Retinal pigment epithelial cell (primary cell): Measurements from ENCODE around the gene TNFAIP8.

ENCODE experiments used
- DNase-seq: peaks from one replicate; pipeline ENCODE4 v3.0.0-alpha.2; 2010; ENCODE audit warnings: low read depth
- H3K4me3 ChIP-seq: 2 replicates; pipeline ENCODE4 v1.5.1; 2011; ENCODE audit warnings: mild to moderate bottlenecking, low read length, control low read depth, moderate library complexity
- CTCF ChIP-seq: conservative IDR thresholded peaks from 2 replicates; pipeline ENCODE4 v1.5.1; 2011; ENCODE audit warnings: low read depth, low read length, control low read depth, inconsistent platforms

Gene TNFAIP8

GRCh38 chr5:119360905-119361593 is 5.2 kb downstream of the TNFAIP8 start:
- DNase-seq, result no peak
- TF ChIP-seq CTCF, result no peak
- H3K4me3 ChIP-seq, result no peak overlapping the region

- no peak for DNase-seq
- no peak for TF ChIP-seq CTCF
- no peak overlapping the region for H3K4me3 ChIP-seq
Measured at GRCh38 chr5:119361594-119362125, 5.8 kb downstream of the TNFAIP8 start.

GRCh38 chr5:119362714-119363113 is 6.9 kb downstream of the TNFAIP8 start:
- no peak overlapping the region for H3K4me3 ChIP-seq
- no peak for TF ChIP-seq CTCF
- DNase-seq, result no peak

- DNase-seq, result no peak
- no peak for TF ChIP-seq CTCF
- H3K4me3 ChIP-seq, result no peak overlapping the region
Measured at GRCh38 chr5:119363271-119363670, 7.5 kb downstream of the TNFAIP8 start.

- H3K4me3 ChIP-seq, result no peak overlapping the region
- no peak for DNase-seq
- TF ChIP-seq CTCF, result no peak
Measured at GRCh38 chr5:119363936-119364335, 8.1 kb downstream of the TNFAIP8 start.

- no peak for DNase-seq
- no peak for TF ChIP-seq CTCF
- no peak overlapping the region for H3K4me3 ChIP-seq
Measured at GRCh38 chr5:119365847-119366539, 10.2 kb downstream of the TNFAIP8 start.

- H3K4me3 ChIP-seq, result no peak overlapping the region
- no peak for TF ChIP-seq CTCF
- DNase-seq, result no peak
Measured at GRCh38 chr5:119366540-119366881, 10.7 kb downstream of the TNFAIP8 start.
